ENCODE results near the gene USP15.
"Not testable (repeated sequence)": the region's sequence is repeated elsewhere in the genome, so short reads cannot be mapped to it uniquely, and the experiment has no call there.

USP15 gene

DNA sequence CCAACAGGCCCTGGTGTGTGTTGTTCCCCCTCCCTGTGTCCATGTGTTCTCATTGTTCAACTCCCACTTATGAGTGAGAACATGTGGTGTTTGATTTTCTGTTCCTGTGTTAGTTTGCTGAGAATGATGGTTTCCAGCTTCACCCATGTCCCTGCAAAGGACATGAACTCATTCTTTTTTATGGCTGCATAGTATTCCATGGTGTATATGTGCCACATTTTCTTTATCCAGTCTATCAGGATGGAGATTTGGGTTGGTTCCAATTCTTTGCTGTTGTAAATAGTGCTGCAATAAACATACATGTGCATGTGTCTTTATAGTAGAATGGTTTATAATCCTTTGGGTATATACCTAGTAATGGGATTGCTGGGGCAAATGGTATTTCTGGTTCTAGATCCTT, 77.4 kb downstream of the USP15 start:
- H3K4me1 ChIP-seq (ENCODE audit: control insufficient read depth in 1 of 2, insufficient read depth in 2 of 2, low read length in 2 of 2): not testable (repeated sequence)

DNA sequence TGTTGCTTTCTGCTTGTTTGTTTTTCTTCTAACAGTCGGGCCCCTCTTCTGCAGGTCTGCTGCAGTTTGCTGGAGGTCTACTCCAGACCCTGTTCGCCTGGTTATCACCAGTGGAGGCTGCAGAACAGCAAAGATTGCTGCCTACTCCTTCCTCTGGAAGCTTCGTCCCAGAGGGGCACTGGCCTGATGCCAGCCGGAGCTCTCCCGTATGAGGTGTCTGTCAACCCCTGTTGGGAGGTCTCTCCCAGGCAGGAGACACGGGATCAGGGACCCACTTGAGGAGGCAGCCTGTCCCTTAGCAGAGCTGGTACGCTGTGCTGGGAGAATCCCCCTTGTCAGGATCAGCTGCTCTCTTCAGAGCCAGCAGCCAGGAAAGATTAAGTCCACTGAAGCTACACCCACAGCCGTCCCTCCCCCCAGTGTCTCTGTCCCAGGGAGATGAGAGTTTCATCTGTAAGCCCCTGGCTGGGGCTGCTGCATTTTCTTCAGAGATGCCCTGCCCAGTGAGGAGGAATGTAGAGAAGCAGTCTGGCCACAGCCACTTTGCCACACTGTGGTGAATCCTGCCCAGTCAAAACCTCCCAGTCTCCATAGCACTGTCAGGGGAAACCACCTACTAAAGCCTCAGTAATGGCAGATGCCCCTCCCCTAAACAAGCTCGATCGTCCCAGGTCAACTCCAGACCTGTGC, 82.6 kb downstream of the USP15 start:
- H4K91ac ChIP-seq (ENCODE audit: low read depth, low read length); H3K4me1 ChIP-seq (ENCODE audit: control insufficient read depth in 1 of 2, insufficient read depth in 2 of 2, low read length in 2 of 2); H3K9me3 ChIP-seq (ENCODE audit: insufficient read depth, low read depth, low read length); H3K79me2 ChIP-seq (ENCODE audit: control insufficient read depth, insufficient read depth, low read length, poor library complexity); H4K8ac ChIP-seq (ENCODE audit: low read depth, low read length); H3K14ac ChIP-seq (ENCODE audit: low read length); DNase-seq; H3K4ac ChIP-seq (ENCODE audit: low read depth, low read length); H4K12ac ChIP-seq (ENCODE audit: low read depth, low read length); H3K27ac ChIP-seq (ENCODE audit: low read depth, low read length); H3K18ac ChIP-seq (ENCODE audit: low read length); H2AK5ac ChIP-seq (ENCODE audit: low read length); H3K23ac ChIP-seq (ENCODE audit: low read length); H3K27me3 ChIP-seq (ENCODE audit: insufficient read depth, low read length); H2BK5ac ChIP-seq (ENCODE audit: low read depth, low read length, poor library complexity); H3K79me1 ChIP-seq (ENCODE audit: low read length); H2BK120ac ChIP-seq (ENCODE audit: insufficient read depth, low read length, poor library complexity); H2AFZ ChIP-seq (ENCODE audit: insufficient read depth, low read length, poor library complexity); H3K36me3 ChIP-seq (ENCODE audit: control insufficient read depth in 1 of 2, insufficient read depth in 2 of 2, low read length in 2 of 2); H2BK12ac ChIP-seq (ENCODE audit: low read length); H3K4me3 ChIP-seq (ENCODE audit: low read depth, low read length); H3K4me2 ChIP-seq (ENCODE audit: low read length); H3K9ac ChIP-seq (ENCODE audit: low read length): not testable (repeated sequence)
- WGBS (ENCODE audit: extremely low coverage, insufficient coverage, insufficient read length): no CpG with 5 or more reads among the region's 10 CpGs

More for the DNA sequence above, 77.4 kb downstream of the USP15 start:
- not testable (repeated sequence) for H3K4me3 ChIP-seq (ENCODE audit: low read depth, low read length); H4K8ac ChIP-seq (ENCODE audit: low read depth, low read length); H3K36me3 ChIP-seq (ENCODE audit: control insufficient read depth in 1 of 2, insufficient read depth in 2 of 2, low read length in 2 of 2); H3K27ac ChIP-seq (ENCODE audit: low read depth, low read length); H2AK5ac ChIP-seq (ENCODE audit: low read length); H3K18ac ChIP-seq (ENCODE audit: low read length); H2BK12ac ChIP-seq (ENCODE audit: low read length); H3K9me3 ChIP-seq (ENCODE audit: insufficient read depth, low read depth, low read length); H4K91ac ChIP-seq (ENCODE audit: low read depth, low read length); H3K79me2 ChIP-seq (ENCODE audit: control insufficient read depth, insufficient read depth, low read length, poor library complexity); H3K4me2 ChIP-seq (ENCODE audit: low read length); H3K14ac ChIP-seq (ENCODE audit: low read length); H4K12ac ChIP-seq (ENCODE audit: low read depth, low read length); H2BK120ac ChIP-seq (ENCODE audit: insufficient read depth, low read length, poor library complexity); DNase-seq; H3K4ac ChIP-seq (ENCODE audit: low read depth, low read length); H2AFZ ChIP-seq (ENCODE audit: insufficient read depth, low read length, poor library complexity); H3K9ac ChIP-seq (ENCODE audit: low read length); H3K27me3 ChIP-seq (ENCODE audit: insufficient read depth, low read length); H3K79me1 ChIP-seq (ENCODE audit: low read length); H2BK5ac ChIP-seq (ENCODE audit: low read depth, low read length, poor library complexity); H3K23ac ChIP-seq (ENCODE audit: low read length)

DNA sequence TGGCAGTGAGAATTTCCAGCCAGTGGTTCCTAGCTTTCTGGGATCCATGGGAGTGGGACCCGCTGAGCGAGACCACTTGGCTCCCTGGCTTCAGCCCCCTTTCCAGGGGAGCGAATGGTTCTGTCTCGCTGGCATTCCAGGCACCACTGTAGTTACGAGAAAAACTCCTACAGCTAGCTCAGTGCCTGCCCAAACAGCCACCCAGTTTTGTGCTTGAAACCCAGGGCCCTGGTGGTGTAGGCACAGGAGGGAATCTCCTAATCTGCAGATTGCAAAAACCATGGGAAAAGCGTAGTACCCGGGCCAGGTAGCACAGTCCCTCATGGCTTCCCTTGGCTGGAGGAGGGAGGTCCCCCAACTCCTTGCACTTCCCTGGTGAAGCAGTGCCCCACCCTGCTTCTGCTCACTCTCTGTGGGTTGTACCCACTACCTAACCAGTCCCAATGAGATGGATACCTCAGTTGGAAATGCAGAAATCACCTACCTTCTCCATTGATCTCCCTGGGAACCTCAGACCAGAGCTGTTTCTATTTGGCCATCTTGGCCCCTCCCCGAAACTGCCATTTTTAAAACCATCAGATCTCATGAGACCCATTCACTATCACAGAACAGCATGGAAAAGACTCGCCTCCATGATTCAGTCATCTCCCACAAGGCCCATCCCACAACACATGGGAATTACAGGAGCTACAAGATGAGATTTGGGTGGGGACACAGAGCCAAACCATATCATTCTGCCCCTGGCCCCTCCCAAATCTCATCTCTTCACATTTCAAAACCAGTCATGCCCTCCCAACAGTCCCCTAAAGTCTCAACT, 83.3 kb downstream of the USP15 start:
- no CpG with 5 or more reads among the region's 9 CpGs for WGBS (ENCODE audit: extremely low coverage, insufficient coverage, insufficient read length)
- H3K4me2 ChIP-seq (ENCODE audit: low read length); H3K27me3 ChIP-seq (ENCODE audit: insufficient read depth, low read length); H4K91ac ChIP-seq (ENCODE audit: low read depth, low read length); H3K79me1 ChIP-seq (ENCODE audit: low read length); H2AK5ac ChIP-seq (ENCODE audit: low read length); H3K9me3 ChIP-seq (ENCODE audit: insufficient read depth, low read depth, low read length); H4K8ac ChIP-seq (ENCODE audit: low read depth, low read length); H3K4me1 ChIP-seq (ENCODE audit: control insufficient read depth in 1 of 2, insufficient read depth in 2 of 2, low read length in 2 of 2); H4K12ac ChIP-seq (ENCODE audit: low read depth, low read length); H3K4ac ChIP-seq (ENCODE audit: low read depth, low read length); H2AFZ ChIP-seq (ENCODE audit: insufficient read depth, low read length, poor library complexity); H3K4me3 ChIP-seq (ENCODE audit: low read depth, low read length); DNase-seq; H3K36me3 ChIP-seq (ENCODE audit: control insufficient read depth in 1 of 2, insufficient read depth in 2 of 2, low read length in 2 of 2); H2BK12ac ChIP-seq (ENCODE audit: low read length); H3K18ac ChIP-seq (ENCODE audit: low read length); H3K14ac ChIP-seq (ENCODE audit: low read length); H3K23ac ChIP-seq (ENCODE audit: low read length); H3K27ac ChIP-seq (ENCODE audit: low read depth, low read length); H2BK5ac ChIP-seq (ENCODE audit: low read depth, low read length, poor library complexity); H2BK120ac ChIP-seq (ENCODE audit: insufficient read depth, low read length, poor library complexity); H3K9ac ChIP-seq (ENCODE audit: low read length); H3K79me2 ChIP-seq (ENCODE audit: control insufficient read depth, insufficient read depth, low read length, poor library complexity): not testable (repeated sequence)

DNA sequence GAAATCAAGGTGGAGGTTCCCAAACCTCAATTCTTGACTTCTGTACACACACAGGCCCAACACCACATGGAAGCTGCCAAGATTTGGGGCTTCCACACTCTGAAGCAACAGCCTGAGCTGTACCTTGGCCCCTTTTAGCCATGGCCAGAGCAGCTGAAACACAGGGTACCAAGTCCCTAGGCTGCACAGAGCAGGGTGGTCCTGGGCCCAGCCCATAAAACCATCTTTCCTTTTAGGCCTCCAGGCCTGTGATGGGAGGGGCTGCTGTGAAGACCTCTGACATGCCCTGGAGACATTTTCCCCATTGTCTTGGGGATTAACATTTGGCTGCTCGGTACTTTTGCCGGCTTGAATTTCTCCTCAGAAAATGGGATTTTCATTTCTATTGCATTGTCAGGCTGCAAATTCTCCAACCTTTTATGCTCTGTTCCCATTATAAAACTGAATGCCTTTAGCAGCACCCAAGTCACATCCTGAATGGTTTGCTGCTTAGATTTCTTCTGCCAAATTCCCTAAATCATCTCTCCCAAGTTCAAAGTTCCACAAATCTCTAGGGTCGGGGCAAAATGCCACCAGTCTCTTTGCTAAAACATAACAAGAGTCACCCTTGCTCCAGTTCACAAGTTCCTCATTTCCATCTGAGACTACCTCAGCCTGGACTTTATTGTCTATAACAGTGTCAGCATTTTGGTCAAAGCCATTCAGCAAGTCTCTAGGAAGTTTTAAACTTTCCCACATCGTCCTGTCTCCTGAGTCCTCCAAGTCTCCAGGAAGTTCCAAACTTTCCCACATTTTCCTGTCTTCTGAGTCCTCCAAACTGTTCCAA, 84.7 kb downstream of the USP15 start:
- H3K4ac ChIP-seq (ENCODE audit: low read depth, low read length); H3K14ac ChIP-seq (ENCODE audit: low read length); DNase-seq; H3K4me1 ChIP-seq (ENCODE audit: control insufficient read depth in 1 of 2, insufficient read depth in 2 of 2, low read length in 2 of 2); H2AFZ ChIP-seq (ENCODE audit: insufficient read depth, low read length, poor library complexity); H4K91ac ChIP-seq (ENCODE audit: low read depth, low read length); H4K8ac ChIP-seq (ENCODE audit: low read depth, low read length); H3K4me2 ChIP-seq (ENCODE audit: low read length); H3K18ac ChIP-seq (ENCODE audit: low read length); H2BK12ac ChIP-seq (ENCODE audit: low read length); H3K79me2 ChIP-seq (ENCODE audit: control insufficient read depth, insufficient read depth, low read length, poor library complexity); H3K9me3 ChIP-seq (ENCODE audit: insufficient read depth, low read depth, low read length); H4K12ac ChIP-seq (ENCODE audit: low read depth, low read length); H3K4me3 ChIP-seq (ENCODE audit: low read depth, low read length); H2BK120ac ChIP-seq (ENCODE audit: insufficient read depth, low read length, poor library complexity); H3K27ac ChIP-seq (ENCODE audit: low read depth, low read length); H3K27me3 ChIP-seq (ENCODE audit: insufficient read depth, low read length); H3K36me3 ChIP-seq (ENCODE audit: control insufficient read depth in 1 of 2, insufficient read depth in 2 of 2, low read length in 2 of 2); H3K23ac ChIP-seq (ENCODE audit: low read length); H2BK5ac ChIP-seq (ENCODE audit: low read depth, low read length, poor library complexity); H3K79me1 ChIP-seq (ENCODE audit: low read length); H2AK5ac ChIP-seq (ENCODE audit: low read length); H3K9ac ChIP-seq (ENCODE audit: low read length): not testable (repeated sequence)
- no CpG with 5 or more reads among the region's 4 CpGs for WGBS (ENCODE audit: extremely low coverage, insufficient coverage, insufficient read length)

All from trophoblast cell (in vitro differentiated cells and primary cell).